Panc1 (cell line): ENCODE data around the gene RTP5. TPM values are rescaled to one million over a fixed set of nuclear protein-coding genes. Genes with fewer than 3 reads are reported as not detected.
"Not testable (repeated sequence)": the region's sequence is repeated elsewhere in the genome, so short reads cannot be mapped to it uniquely, and the experiment has no call there.

ENCODE experiments used
- ATAC-seq: fragments of 200-7000 bp; cut with Tn5 transposase; 2 replicates; pipeline ENCODE4 v1.9.1; 2020; ENCODE audit warnings: mild to moderate bottlenecking, moderate library complexity
- BruUV-seq: library from RNA; stranded (reverse); fragments of 400-500 nt; replicated peaks from 2 replicates; lab custom pipeline; 2021; lab: Mats Ljungman, UMichigan
- CTCF ChIA-PET: fragments of 300-600 bp; sonication (Branson Sonifier 250); formaldehyde crosslinking; loops from one replicate; lab custom pipeline; 2022; ENCODE audit warnings: antibody characterized with exemption; lab: Charles Lee
- POLR2A ChIA-PET: fragments of 300-600 bp; sonication (Branson Sonifier 250); formaldehyde crosslinking; loops from one replicate; lab custom pipeline; 2022; ENCODE audit warnings: antibody characterized with exemption; lab: Charles Lee
- DNase-seq: peaks from one replicate; pipeline ENCODE4 v3.0.0-alpha.2; 2010; ENCODE audit warnings: low read depth, low spot score
- H3K27ac ChIP-seq: 2 replicates; pipeline ENCODE4 v1.5.1; 2011; ENCODE audit warnings: mild to moderate bottlenecking, low read length, inconsistent platforms
- H3K27me3 ChIP-seq: fragments of 200-500 bp; sonication (Bioruptor generic); 2 replicates; pipeline ENCODE4 v1.6.0; 2014; ENCODE audit warnings: low read length, inconsistent platforms; ENCODE audit not compliant: control insufficient read depth, insufficient read depth
- H3K36me3 ChIP-seq: fragments of 200-500 bp; sonication (Bioruptor generic); 2 replicates; pipeline ENCODE4 v1.5.1; 2014; ENCODE audit warnings: inconsistent platforms, mild to moderate bottlenecking, low read length, moderate library complexity; ENCODE audit not compliant: control insufficient read depth, insufficient read depth
- H3K4me1 ChIP-seq: 2 replicates; pipeline ENCODE4 v1.5.1; 2011; ENCODE audit warnings: inconsistent platforms, mild to moderate bottlenecking, low read length, moderate library complexity; ENCODE audit not compliant: control insufficient read depth, insufficient read depth
- H3K4me3 ChIP-seq, 2 experiments: 2 replicates each; pipeline ENCODE4 v1.5.1; 2011 to 2012; ENCODE audit warnings: low read depth in 2 of 2, low read length in 2 of 2, mild to moderate bottlenecking in 2 of 2, inconsistent platforms in 1 of 2, moderate library complexity in 1 of 2
- H3K9me3 ChIP-seq: fragments of 200-500 bp; sonication (Bioruptor generic); 2 replicates; pipeline ENCODE4 v1.5.1; 2014; ENCODE audit warnings: low read depth, mild to moderate bottlenecking, inconsistent platforms, low read length, moderate library complexity; ENCODE audit not compliant: control insufficient read depth, insufficient read depth
- CTCF ChIP-seq: fragments of 450-650 bp; IDR thresholded peaks from 2 replicates; pipeline ENCODE4 v1.5.1; 2017; ENCODE audit warnings: mild to moderate bottlenecking
- POLR2AphosphoS5 ChIP-seq: IDR thresholded peaks from 2 replicates; pipeline ENCODE4 v1.6.1; 2012; ENCODE audit warnings: mild to moderate bottlenecking, low read depth, low read length, moderate library complexity
- REST ChIP-seq, 2 experiments: IDR thresholded peaks; 2 replicates each; pipeline ENCODE4 v1.6.1; 2011 to 2012; ENCODE audit warnings: low read depth in 2 of 2, control low read depth in 1 of 2, low read length in 1 of 2, mild to moderate bottlenecking in 1 of 2, moderate library complexity in 1 of 2; ENCODE audit not compliant: insufficient read depth in 1 of 2
- SIN3A ChIP-seq: IDR thresholded peaks from 2 replicates; pipeline ENCODE4 v1.6.1; 2012; ENCODE audit warnings: low read depth, mild to moderate bottlenecking, low read length, moderate library complexity, borderline replicate concordance; ENCODE audit not compliant: insufficient read depth
- TCF7L2 ChIP-seq: IDR thresholded peaks from 2 replicates; pipeline ENCODE4 v1.6.1; 2011; ENCODE audit warnings: mild to moderate bottlenecking, low read depth, low read length, inconsistent platforms
- in situ Hi-C: cut with HindIII; loops from 2 replicates; pipeline ENCODE4 v1.10.0; 2016; ENCODE audit warnings: low sequenced_read_pairs, low pct_unique_long_range_greater_than_20kb
- intact Hi-C: fragments of 100-400 bp; cut with micrococcal nuclease; formaldehyde crosslinking; loops from one replicate; pipeline ENCODE4 v1.10.0; 2022; ENCODE audit not compliant: unreplicated experiment
- total RNA-seq: library from RNA; stranded (reverse); gene quantifications from one replicate; pipeline ENCODE4 v1.2.1, GENCODE V29; 2021; ENCODE audit not compliant: unreplicated experiment

The RTP5 gene
- total RNA-seq, 1 experiment from 2014 or later: not detected

- no TSS peak for BruUV-seq
- no peaks in the 10 kb centered on the region for H3K27me3 ChIP-seq
- ATAC-seq: no peak
- no peak for DNase-seq
- H3K4me3 ChIP-seq: no peak overlapping the region
- H3K9me3 ChIP-seq: no peaks in the 10 kb centered on the region
- ChIA-PET POLR2A (no interaction called here), CTCF (no interaction called here)
- TF ChIP-seq CTCF: no peak
- no peak for TF ChIP-seq REST (IDR thresholded peaks at IDR 0.05; ENCODE audit: insufficient read depth in 1 of 2, low read depth in 2 of 2, low read length in 1 of 2)
- no peak for TF ChIP-seq TCF7L2
- TF ChIP-seq SIN3A: no peak
- no peak for TF ChIP-seq POLR2AphosphoS5
- H3K27ac ChIP-seq: no peak overlapping the region
- intact Hi-C loops (no loop called here), in situ Hi-C loops (no loop called here)
- H3K36me3 ChIP-seq: no peaks in the 10 kb centered on the region
- H3K4me1 ChIP-seq: no peaks in the 10 kb centered on the region
Measured at GRCh38 chr2:241913703-241914102, 44.2 kb downstream of the RTP5 start.

GRCh38 chr2:241914542-241914941 lies 45.0 kb downstream of the RTP5 start:
- no peak overlapping the region for H3K4me3 ChIP-seq
- H3K27me3 ChIP-seq: no peaks in the 10 kb centered on the region
- ChIA-PET CTCF (no interaction called here), POLR2A (no interaction called here)
- DNase-seq: no peak
- TF ChIP-seq TCF7L2: no peak
- no peak for TF ChIP-seq SIN3A
- TF ChIP-seq REST (IDR thresholded peaks at IDR 0.05; ENCODE audit: insufficient read depth in 1 of 2, low read depth in 2 of 2, low read length in 1 of 2): no peak
- no peak for TF ChIP-seq CTCF
- no peak for TF ChIP-seq POLR2AphosphoS5
- ATAC-seq: no peak
- H3K9me3 ChIP-seq: no peaks in the 10 kb centered on the region
- in situ Hi-C loops (no loop called here), intact Hi-C loops (no loop called here)
- no peak overlapping the region for H3K27ac ChIP-seq
- H3K36me3 ChIP-seq: no peaks in the 10 kb centered on the region
- no TSS peak for BruUV-seq
- no peaks in the 10 kb centered on the region for H3K4me1 ChIP-seq

GRCh38 chr2:241921631-241922030 lies 52.1 kb downstream of the RTP5 start:
- POLR2A ChIA-PET, H3K27me3 ChIP-seq, DNase-seq, H3K4me3 ChIP-seq, H3K36me3 ChIP-seq, CTCF ChIA-PET, H3K27ac ChIP-seq, ATAC-seq, H3K9me3 ChIP-seq, in situ Hi-C loops, intact Hi-C loops, H3K4me1 ChIP-seq, BruUV-seq: not testable (repeated sequence)
